Trophoblast cell (in vitro differentiated cells and primary cell): ENCODE measurements around the gene GABARAPL1.
"Not testable (repeated sequence)": the region's sequence is repeated elsewhere in the genome, so short reads cannot be mapped to it uniquely, and the experiment has no call there.

Experiments
- DNase-seq, 2 donors: peaks; one replicate each; pipeline ENCODE4 v3.0.0-alpha.2; 2016
- H2AFZ ChIP-seq: 2 replicates; pipeline ENCODE4 v1.6.1; 2013; ENCODE audit warnings: low read length, moderate library complexity, mild to moderate bottlenecking; ENCODE audit not compliant: insufficient read depth, poor library complexity
- H2AK5ac ChIP-seq: 2 replicates; pipeline ENCODE4 v1.6.1; 2013; ENCODE audit warnings: mild to moderate bottlenecking, low read length
- H2BK120ac ChIP-seq: 2 replicates; pipeline ENCODE4 v1.6.1; 2013; ENCODE audit warnings: low read length, mild to moderate bottlenecking, moderate library complexity; ENCODE audit not compliant: insufficient read depth, poor library complexity
- H2BK12ac ChIP-seq: 2 replicates; pipeline ENCODE4 v1.6.1; 2013; ENCODE audit warnings: mild to moderate bottlenecking, low read length, moderate library complexity
- H2BK5ac ChIP-seq: 2 replicates; pipeline ENCODE4 v1.6.1; 2013; ENCODE audit warnings: low read length, low read depth, moderate library complexity, mild to moderate bottlenecking; ENCODE audit not compliant: poor library complexity
- H3K14ac ChIP-seq: 2 replicates; pipeline ENCODE4 v1.6.1; 2013; ENCODE audit warnings: mild to moderate bottlenecking, low read length
- H3K18ac ChIP-seq: 2 replicates; pipeline ENCODE4 v1.6.1; 2013; ENCODE audit warnings: mild to moderate bottlenecking, low read length
- H3K23ac ChIP-seq: 2 replicates; pipeline ENCODE4 v1.6.1; 2013; ENCODE audit warnings: low read length
- H3K27ac ChIP-seq: 2 replicates; pipeline ENCODE4 v1.5.1; 2013; ENCODE audit warnings: low read depth, mild to moderate bottlenecking, inconsistent platforms, low read length, moderate library complexity
- H3K27me3 ChIP-seq: 2 replicates; pipeline ENCODE4 v1.6.1; 2013; ENCODE audit warnings: inconsistent platforms, mild to moderate bottlenecking, low read length, moderate library complexity; ENCODE audit not compliant: insufficient read depth
- H3K36me3 ChIP-seq, 2 experiments: 1 replicate in 1 of 2; 2 replicates in 1 of 2; pipeline ENCODE4 v1.6.1; 2013; ENCODE audit warnings: low read length in 2 of 2, mild to moderate bottlenecking in 2 of 2, moderate library complexity in 1 of 2; ENCODE audit not compliant: insufficient read depth in 2 of 2, control insufficient read depth in 1 of 2
- H3K4ac ChIP-seq: 2 replicates; pipeline ENCODE4 v1.6.1; 2013; ENCODE audit warnings: low read depth, mild to moderate bottlenecking, low read length, moderate library complexity
- H3K4me1 ChIP-seq, 2 experiments: 1 replicate in 1 of 2; 2 replicates in 1 of 2; pipeline ENCODE4 v1.6.1; 2013; ENCODE audit warnings: low read length in 2 of 2, mild to moderate bottlenecking in 2 of 2, moderate library complexity in 1 of 2; ENCODE audit not compliant: insufficient read depth in 2 of 2, control insufficient read depth in 1 of 2
- H3K4me2 ChIP-seq: 2 replicates; pipeline ENCODE4 v1.6.1; 2013; ENCODE audit warnings: inconsistent platforms, mild to moderate bottlenecking, low read length, moderate library complexity
- H3K4me3 ChIP-seq: 2 replicates; pipeline ENCODE4 v1.5.1; 2013; ENCODE audit warnings: mild to moderate bottlenecking, low read depth, low read length, inconsistent platforms
- H3K79me1 ChIP-seq: one replicate; pipeline ENCODE4 v1.6.1; 2013; ENCODE audit warnings: low read length
- H3K79me2 ChIP-seq: 2 replicates; pipeline ENCODE4 v1.6.1; 2013; ENCODE audit warnings: low read length, mild to moderate bottlenecking; ENCODE audit not compliant: control insufficient read depth, insufficient read depth, poor library complexity
- H3K9ac ChIP-seq: 2 replicates; pipeline ENCODE4 v1.6.1; 2013; ENCODE audit warnings: mild to moderate bottlenecking, low read length
- H3K9me3 ChIP-seq: 2 replicates; pipeline ENCODE4 v1.6.1; 2013; ENCODE audit warnings: low read depth, mild to moderate bottlenecking, control low read depth, inconsistent platforms, low read length; ENCODE audit not compliant: insufficient read depth
- H4K12ac ChIP-seq: 2 replicates; pipeline ENCODE4 v1.6.1; 2013; ENCODE audit warnings: low read depth, mild to moderate bottlenecking, low read length, moderate library complexity
- H4K8ac ChIP-seq: 2 replicates; pipeline ENCODE4 v1.6.1; 2013; ENCODE audit warnings: low read depth, mild to moderate bottlenecking, low read length, moderate library complexity
- H4K91ac ChIP-seq: one replicate; pipeline ENCODE4 v1.6.1; 2013; ENCODE audit warnings: low read depth, mild to moderate bottlenecking, low read length, moderate library complexity
- WGBS: extraction: QIAGEN DNeasy Blood & Tissue Kit; methylation state at CpG from one replicate; pipeline ENCODE4 v1.1.7; 2013; ENCODE audit warnings: missing lambda C conversion rate; ENCODE audit not compliant: insufficient read length, insufficient coverage; ENCODE audit errors: extremely low coverage; 5-methylcytosine and 5-hydroxymethylcytosine counted together

Gene GABARAPL1

DNA sequence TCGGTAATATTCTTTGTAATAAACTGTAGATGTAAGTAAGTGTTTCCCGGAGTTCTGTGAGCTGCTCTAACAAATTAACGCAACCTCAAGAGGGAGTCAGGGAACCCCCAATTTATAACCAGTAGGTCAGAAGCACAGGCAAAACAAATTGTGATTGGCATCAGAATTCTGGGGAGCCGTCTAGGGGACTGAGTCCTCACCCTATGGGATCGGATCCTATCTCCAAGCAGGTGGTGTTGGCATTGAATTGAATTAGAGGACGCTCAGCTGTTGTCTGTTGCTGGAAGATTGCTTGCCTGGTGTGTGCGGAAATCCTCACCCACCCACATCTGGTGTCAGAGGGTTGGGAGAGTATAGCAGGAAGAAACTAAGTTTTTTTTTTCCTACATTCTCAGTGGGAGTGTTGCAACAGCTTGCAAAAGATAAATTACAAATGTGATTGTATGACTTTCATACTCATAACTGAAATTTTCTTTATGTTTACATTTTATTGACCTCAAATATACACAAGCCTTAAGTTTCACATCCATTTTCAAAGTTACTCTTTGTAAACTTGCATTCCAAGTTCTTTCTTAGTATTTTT lies 28.3 kb upstream of the GABARAPL1 start:
- no peaks in the 10 kb centered on the region for H3K9me3 ChIP-seq
- no peak overlapping the region for H3K4me3 ChIP-seq

DNA sequence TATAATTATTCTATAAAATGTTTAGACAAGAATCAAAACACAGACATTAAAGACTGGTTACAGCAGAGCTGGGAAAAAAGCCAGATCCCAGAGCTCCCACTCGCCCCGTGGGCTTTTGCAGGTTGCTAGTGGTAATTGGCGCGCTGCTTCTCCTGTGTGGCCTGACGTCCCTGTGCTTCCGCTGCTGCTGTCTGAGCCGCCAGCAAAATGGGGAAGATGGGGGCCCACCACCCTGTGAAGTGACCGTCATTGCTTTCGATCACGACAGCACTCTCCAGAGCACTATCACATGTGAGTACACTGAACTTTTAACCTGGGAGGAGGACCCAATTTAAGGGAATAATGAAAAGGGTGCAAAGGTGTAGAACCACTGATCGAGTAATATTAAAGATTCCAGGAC lies 26.4 kb upstream of the GABARAPL1 start:
- H3K79me1 ChIP-seq = peaks cover 2% of the 10 kb centered on the region
- H3K36me3 ChIP-seq = no peaks in the 10 kb centered on the region
- no peak overlapping the region for H3K4me3 ChIP-seq
- no CpG with 5 or more reads among the region's 11 CpGs for WGBS
- H3K23ac ChIP-seq = no peak overlapping the region
- no peak overlapping the region for H3K14ac ChIP-seq
- H3K9me3 ChIP-seq = no peaks in the 10 kb centered on the region
- no peak overlapping the region for H3K4ac ChIP-seq
- H2AK5ac ChIP-seq = no peak overlapping the region
- no peak overlapping the region for H3K9ac ChIP-seq
- no peak overlapping the region for H2BK12ac ChIP-seq
- no peak overlapping the region for H2BK120ac ChIP-seq
- H4K8ac ChIP-seq = no peak overlapping the region
- no peaks in the 10 kb centered on the region for H3K27me3 ChIP-seq
- no peak overlapping the region for H3K18ac ChIP-seq
- H3K27ac ChIP-seq = no peak overlapping the region
- H3K4me1 ChIP-seq = peaks cover 3% of the 10 kb centered on the region in 2 experiments
- H3K4me2 ChIP-seq = no peak overlapping the region
- H4K12ac ChIP-seq = no peak overlapping the region
- no peaks in the 10 kb centered on the region for H3K79me2 ChIP-seq
- no peak overlapping the region for H2AFZ ChIP-seq
- no peak overlapping the region for H2BK5ac ChIP-seq
- H4K91ac ChIP-seq = no peak overlapping the region
- DNase-seq = no peak

More for the DNA sequence above, 28.3 kb upstream of the GABARAPL1 start:
- H3K36me3 ChIP-seq = no peaks in the 10 kb centered on the region
- no peak overlapping the region for H3K18ac ChIP-seq
- no peak overlapping the region for H3K9ac ChIP-seq
- peak in 1 of 2 donors; percentile 63 for DNase-seq
- H4K8ac ChIP-seq = no peak overlapping the region
- H3K27ac ChIP-seq = no peak overlapping the region
- H3K27me3 ChIP-seq = no peaks in the 10 kb centered on the region
- H2AK5ac ChIP-seq = no peak overlapping the region
- WGBS = no CpG with 5 or more reads among the region's 7 CpGs
- H4K91ac ChIP-seq = no peak overlapping the region
- no peak overlapping the region for H3K4me2 ChIP-seq
- H2BK5ac ChIP-seq = no peak overlapping the region
- H4K12ac ChIP-seq = no peak overlapping the region
- no peak overlapping the region for H2AFZ ChIP-seq
- H3K79me1 ChIP-seq = no peaks in the 10 kb centered on the region
- H2BK12ac ChIP-seq = no peak overlapping the region
- H3K23ac ChIP-seq = no peak overlapping the region
- no peaks in the 10 kb centered on the region for H3K79me2 ChIP-seq
- H3K14ac ChIP-seq = no peak overlapping the region
- no peak overlapping the region for H2BK120ac ChIP-seq
- H3K4me1 ChIP-seq = peaks cover 0 to 1% of the 10 kb centered on the region in 2 experiments
- no peak overlapping the region for H3K4ac ChIP-seq

DNA sequence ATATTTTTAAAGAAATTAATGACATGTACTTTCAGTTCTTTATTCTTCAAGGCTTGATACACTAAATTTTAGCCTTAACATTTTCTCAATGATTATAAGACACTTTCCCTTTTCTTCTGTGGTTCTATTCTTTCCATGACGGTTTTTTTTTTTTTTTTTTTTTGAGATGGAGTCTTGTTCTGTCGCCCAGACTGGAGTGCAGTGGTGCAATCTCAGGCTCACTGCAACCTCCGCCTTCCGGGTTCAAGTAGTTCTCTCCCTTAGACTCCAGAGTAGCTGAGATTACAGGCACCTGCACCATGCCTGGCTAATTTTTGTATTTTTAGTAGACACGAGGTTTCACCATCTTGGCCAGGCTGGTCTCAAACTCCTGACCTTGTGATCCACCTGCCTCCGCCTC lies 25.7 kb upstream of the GABARAPL1 start:
- H2AFZ ChIP-seq, H3K27ac ChIP-seq, H2BK120ac ChIP-seq, H2BK5ac ChIP-seq, H3K79me2 ChIP-seq, H3K4ac ChIP-seq, H3K9ac ChIP-seq, H3K79me1 ChIP-seq, H3K27me3 ChIP-seq, H2AK5ac ChIP-seq, H3K4me2 ChIP-seq, H3K9me3 ChIP-seq, H2BK12ac ChIP-seq, H3K36me3 ChIP-seq, DNase-seq, H4K12ac ChIP-seq, H3K14ac ChIP-seq, H3K23ac ChIP-seq, H4K8ac ChIP-seq, H4K91ac ChIP-seq, H3K18ac ChIP-seq, H3K4me3 ChIP-seq, H3K4me1 ChIP-seq: not testable (repeated sequence)
- WGBS = no CpG with 5 or more reads among the region's 6 CpGs

DNA sequence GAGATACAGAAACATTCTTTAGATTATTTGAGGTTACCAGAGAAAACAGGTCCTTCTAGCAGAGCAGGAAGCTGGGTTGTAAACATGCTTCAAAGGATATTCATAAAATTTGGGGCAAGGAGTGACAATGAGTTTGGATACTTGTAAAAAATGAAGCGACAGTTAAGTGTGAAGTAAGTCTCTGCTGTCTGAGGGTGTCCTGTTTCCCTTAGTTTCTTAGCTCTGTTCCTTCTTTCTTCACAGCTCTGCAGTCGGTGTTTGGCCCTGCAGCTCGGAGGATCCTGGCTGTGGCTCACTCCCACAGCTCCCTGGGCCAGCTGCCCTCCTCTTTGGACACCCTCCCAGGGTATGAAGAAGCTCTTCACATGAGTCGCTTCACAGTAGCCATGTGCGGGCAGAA lies 23.0 kb upstream of the GABARAPL1 start:
- no peak overlapping the region for H2AFZ ChIP-seq
- DNase-seq = peak in 1 of 2 donors; percentile 82
- H2BK5ac ChIP-seq = no peak overlapping the region
- H3K79me1 ChIP-seq = peaks cover 2% of the 10 kb centered on the region
- no peaks in the 10 kb centered on the region for H3K36me3 ChIP-seq
- WGBS = no CpG with 5 or more reads among the region's 5 CpGs
- H3K18ac ChIP-seq = no peak overlapping the region
- peak overlapping the region; percentile 2 for H2BK12ac ChIP-seq
- no peak overlapping the region for H3K4me3 ChIP-seq
- no peaks in the 10 kb centered on the region for H3K9me3 ChIP-seq
- no peak overlapping the region for H3K14ac ChIP-seq
- peaks cover 3% of the 10 kb centered on the region in 2 experiments for H3K4me1 ChIP-seq
- H3K27ac ChIP-seq = peak overlapping the region; percentile 28
- no peak overlapping the region for H4K8ac ChIP-seq
- H3K23ac ChIP-seq = no peak overlapping the region
- H3K9ac ChIP-seq = no peak overlapping the region
- no peaks in the 10 kb centered on the region for H3K79me2 ChIP-seq
- H2BK120ac ChIP-seq = no peak overlapping the region
- H3K27me3 ChIP-seq = no peaks in the 10 kb centered on the region
- H4K12ac ChIP-seq = no peak overlapping the region
- no peak overlapping the region for H3K4me2 ChIP-seq
- no peak overlapping the region for H2AK5ac ChIP-seq
- peak overlapping the region; percentile 16 for H4K91ac ChIP-seq
- H3K4ac ChIP-seq = no peak overlapping the region
